ENCODE measurements around the gene SHC1. TPM values are rescaled to one million over a fixed set of nuclear protein-coding genes. Genes with fewer than 3 reads are reported as not detected.

The SHC1 gene
- total RNA-seq, 2 donors from 2014 or later: 69.5 to 80.5 TPM

DNA sequence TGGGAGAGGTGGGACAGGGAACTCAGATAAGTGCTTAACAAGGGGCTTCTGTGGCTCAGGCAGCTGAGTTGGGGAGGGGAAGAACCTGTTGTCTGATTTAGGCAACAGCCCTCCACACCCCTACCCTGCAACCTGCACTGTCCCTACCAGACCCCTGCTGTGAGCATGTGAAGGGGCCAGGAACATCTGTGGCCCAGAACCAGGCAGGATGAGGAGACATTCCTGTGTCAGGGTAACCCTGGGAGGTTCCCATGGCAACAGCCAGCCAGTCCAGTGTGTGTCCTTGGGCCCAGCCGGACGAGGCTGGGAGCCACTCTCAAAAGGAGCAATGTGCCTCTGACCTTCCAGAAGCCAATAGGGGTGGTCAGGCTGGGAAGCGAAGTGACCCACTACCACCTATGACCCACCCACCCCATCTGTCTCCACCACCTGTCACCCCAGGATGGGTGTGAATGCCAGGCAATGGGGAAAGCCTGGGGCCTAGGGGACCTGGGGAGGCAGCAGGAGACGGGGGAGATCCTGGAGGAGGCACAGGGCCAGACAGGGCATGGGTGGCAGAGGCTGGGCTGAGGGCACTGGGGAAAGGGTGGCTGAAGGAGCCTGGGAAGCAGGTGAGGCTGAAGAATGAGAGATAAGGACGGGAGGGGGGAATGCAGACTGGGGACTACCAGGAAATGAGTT, 29.1 kb downstream of the SHC1 start:
- Histone ChIP-seq H3K4me1 (peaks cover 0 to 62% of the 10 kb centered on the region in 2 donors), H3K27ac (peak overlapping the region; percentile 44 to 46), H3K36me3 (peaks cover 4% of the 10 kb centered on the region), H3K4me3 (no peak overlapping the region), H3K27me3 (no peaks in the 10 kb centered on the region), H3K9me3 (no peaks in the 10 kb centered on the region)
- TF ChIP-seq, protein P1, sequence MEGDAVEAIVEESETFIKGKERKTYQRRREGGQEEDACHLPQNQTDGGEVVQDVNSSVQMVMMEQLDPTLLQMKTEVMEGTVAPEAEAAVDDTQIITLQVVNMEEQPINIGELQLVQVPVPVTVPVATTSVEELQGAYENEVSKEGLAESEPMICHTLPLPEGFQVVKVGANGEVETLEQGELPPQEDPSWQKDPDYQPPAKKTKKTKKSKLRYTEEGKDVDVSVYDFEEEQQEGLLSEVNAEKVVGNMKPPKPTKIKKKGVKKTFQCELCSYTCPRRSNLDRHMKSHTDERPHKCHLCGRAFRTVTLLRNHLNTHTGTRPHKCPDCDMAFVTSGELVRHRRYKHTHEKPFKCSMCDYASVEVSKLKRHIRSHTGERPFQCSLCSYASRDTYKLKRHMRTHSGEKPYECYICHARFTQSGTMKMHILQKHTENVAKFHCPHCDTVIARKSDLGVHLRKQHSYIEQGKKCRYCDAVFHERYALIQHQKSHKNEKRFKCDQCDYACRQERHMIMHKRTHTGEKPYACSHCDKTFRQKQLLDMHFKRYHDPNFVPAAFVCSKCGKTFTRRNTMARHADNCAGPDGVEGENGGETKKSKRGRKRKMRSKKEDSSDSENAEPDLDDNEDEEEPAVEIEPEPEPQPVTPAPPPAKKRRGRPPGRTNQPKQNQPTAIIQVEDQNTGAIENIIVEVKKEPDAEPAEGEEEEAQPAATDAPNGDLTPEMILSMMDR (IDR thresholded peaks at IDR 0.05): no peak
- DNase-seq (ENCODE audit: low spot score): no peak

DNA sequence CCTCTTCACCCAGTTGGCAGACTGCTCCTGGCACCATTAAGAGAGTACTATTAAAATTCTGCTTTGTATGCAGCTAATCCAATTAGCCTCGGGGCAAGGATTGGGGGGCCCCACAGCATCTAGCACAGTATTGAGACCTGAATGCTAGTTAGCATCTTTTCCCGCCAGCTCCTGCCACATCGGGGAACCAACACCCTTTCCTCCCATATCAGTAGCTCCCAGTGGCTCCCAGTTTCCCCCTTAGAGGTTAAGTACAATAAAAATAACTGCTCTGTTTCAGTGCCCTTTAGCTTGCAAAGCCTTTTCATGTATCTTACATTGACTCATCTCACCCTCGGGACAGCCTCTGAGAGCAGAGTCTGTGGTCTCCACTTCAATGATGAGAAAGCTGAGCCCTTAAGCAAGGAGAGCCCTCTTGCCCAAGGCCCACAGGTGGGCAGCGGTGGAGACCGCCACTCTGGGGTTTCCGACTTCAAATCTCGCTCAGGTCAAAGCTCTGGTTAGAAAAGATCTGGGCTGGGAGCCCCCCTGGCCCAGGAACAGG, 29.8 kb downstream of the SHC1 start:
- Histone ChIP-seq H3K4me1 (peaks cover 0 to 68% of the 10 kb centered on the region in 2 donors), H3K36me3 (no peaks in the 10 kb centered on the region), H3K27me3 (no peaks in the 10 kb centered on the region), H3K4me3 (no peak overlapping the region), H3K27ac (peak overlapping the region; percentile 3 to 44), H3K9me3 (no peaks in the 10 kb centered on the region)
- no peak for DNase-seq (ENCODE audit: low spot score)
- TF ChIP-seq, protein P1 (IDR thresholded peaks at IDR 0.05): no peak

DNA sequence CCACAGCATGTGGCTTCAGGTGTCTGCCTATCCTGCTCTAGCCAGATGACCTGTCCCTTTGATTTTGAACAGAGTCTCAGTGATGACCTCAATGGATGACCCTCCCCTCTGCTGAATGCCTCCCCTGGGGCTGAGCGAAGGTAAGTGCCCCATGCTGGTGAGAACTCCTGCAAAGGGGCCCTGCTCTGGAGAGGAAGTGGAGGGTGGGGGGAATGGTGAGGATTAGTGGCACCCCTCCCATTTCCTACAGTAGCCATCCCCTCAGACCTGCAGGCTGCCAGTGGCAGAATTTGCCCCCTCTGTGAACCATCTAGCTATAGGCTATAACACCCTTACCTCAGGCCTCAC, 30.4 kb downstream of the SHC1 start:
- no peaks in the 10 kb centered on the region for H3K9me3 ChIP-seq
- no peak for DNase-seq (ENCODE audit: low spot score)
- H3K27me3 ChIP-seq: no peaks in the 10 kb centered on the region
- H3K4me3 ChIP-seq: no peak overlapping the region
- H3K36me3 ChIP-seq: no peaks in the 10 kb centered on the region
- TF ChIP-seq, protein P1 (IDR thresholded peaks at IDR 0.05): no peak
- peak overlapping the region; percentile 3 to 44 for H3K27ac ChIP-seq
- peaks cover 0 to 73% of the 10 kb centered on the region in 2 donors for H3K4me1 ChIP-seq

DNA sequence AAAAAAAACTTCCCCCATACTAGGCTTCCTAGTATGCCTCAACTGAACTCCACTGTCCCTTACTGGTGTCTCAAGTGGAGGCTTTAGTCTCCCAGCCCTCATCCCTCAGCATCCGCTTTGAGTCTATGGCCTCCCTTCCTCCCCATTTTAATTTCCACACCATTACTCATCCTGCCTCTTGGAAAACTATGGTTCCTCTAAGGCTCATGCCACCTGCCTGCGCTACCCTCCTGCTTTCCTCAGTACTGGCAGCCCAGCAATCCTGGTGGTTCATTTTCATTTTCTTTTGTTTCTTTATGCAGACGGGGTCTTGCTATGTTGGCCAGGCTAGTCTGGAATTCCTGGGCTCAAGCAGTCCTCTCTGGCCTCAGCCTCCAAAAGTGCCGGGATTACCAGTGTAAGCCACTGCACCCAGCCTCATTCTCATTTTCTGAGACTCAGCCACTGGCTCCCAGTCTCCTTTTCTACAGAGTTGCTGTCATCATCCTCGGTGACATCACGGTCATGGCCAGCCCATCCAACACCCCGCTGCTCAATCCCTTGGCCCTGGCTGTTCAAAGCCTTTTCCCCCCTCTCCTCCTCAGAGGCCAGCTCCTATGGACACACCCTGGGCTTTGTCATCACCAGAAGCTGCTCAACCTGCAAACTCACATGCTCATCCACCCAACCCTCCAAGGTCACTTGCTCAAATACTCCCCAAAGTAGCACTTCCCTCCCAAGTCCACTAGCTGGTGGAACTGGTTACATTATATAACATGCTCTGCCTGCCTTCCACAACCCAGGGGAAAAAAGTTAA, 31.7 kb downstream of the SHC1 start:
- TF ChIP-seq, protein P1 (IDR thresholded peaks at IDR 0.05): no peak

DNA sequence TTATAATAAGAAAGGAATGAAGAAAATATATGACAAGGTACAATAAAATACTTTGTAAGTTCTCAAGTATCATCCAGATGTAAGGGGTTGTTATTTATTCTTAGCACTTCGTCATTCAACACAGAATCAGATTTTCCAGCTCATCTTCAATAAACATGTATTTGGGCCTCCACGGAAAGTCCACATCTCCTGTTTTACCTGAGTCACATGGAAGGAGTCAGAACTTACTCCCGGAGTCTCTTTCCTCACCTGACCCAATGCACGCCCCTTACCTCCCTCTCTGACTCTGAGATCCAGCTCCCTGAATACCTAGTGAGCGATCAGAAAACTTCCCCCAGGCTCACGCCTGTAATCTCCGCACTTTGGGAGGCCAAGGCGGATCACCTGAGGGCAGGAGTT, 32.6 kb downstream of the SHC1 start:
- TF ChIP-seq, protein P1 (IDR thresholded peaks at IDR 0.05): no peak
- Histone ChIP-seq H3K27me3 (no peaks in the 10 kb centered on the region), H3K27ac (peak overlapping the region; percentile 97), H3K36me3 (no peaks in the 10 kb centered on the region), H3K9me3 (no peaks in the 10 kb centered on the region), H3K4me1 (peaks cover 0 to 56% of the 10 kb centered on the region in 2 donors), H3K4me3 (peak overlapping the region; percentile 55 to 66)
- DNase-seq (ENCODE audit: low spot score): no peak

More for the DNA sequence above, 31.7 kb downstream of the SHC1 start:
- H3K27ac ChIP-seq: peak overlapping the region; percentile 97
- no peaks in the 10 kb centered on the region for H3K27me3 ChIP-seq
- no peak overlapping the region for H3K4me3 ChIP-seq
- peaks cover 0 to 61% of the 10 kb centered on the region in 2 donors for H3K4me1 ChIP-seq
- H3K36me3 ChIP-seq: no peaks in the 10 kb centered on the region
- no peaks in the 10 kb centered on the region for H3K9me3 ChIP-seq
- no peak for DNase-seq (ENCODE audit: low spot score)

Measured in right atrium auricular region (tissue), 2 donors.